Measurements from ENCODE around the gene TRMT61A. TPM values are rescaled to one million over a fixed set of nuclear protein-coding genes. Genes with fewer than 3 reads are reported as not detected.
A peak's percentile ranks its signal among the peaks of the same experiment; 100 is the strongest.

TRMT61A gene
- total and polyA plus RNA-seq, 2 of the 13 experiments (the other 11 are each of a cell fraction or from before 2014, with no cell fraction given), result 6.5 to 13.6 TPM

DNA sequence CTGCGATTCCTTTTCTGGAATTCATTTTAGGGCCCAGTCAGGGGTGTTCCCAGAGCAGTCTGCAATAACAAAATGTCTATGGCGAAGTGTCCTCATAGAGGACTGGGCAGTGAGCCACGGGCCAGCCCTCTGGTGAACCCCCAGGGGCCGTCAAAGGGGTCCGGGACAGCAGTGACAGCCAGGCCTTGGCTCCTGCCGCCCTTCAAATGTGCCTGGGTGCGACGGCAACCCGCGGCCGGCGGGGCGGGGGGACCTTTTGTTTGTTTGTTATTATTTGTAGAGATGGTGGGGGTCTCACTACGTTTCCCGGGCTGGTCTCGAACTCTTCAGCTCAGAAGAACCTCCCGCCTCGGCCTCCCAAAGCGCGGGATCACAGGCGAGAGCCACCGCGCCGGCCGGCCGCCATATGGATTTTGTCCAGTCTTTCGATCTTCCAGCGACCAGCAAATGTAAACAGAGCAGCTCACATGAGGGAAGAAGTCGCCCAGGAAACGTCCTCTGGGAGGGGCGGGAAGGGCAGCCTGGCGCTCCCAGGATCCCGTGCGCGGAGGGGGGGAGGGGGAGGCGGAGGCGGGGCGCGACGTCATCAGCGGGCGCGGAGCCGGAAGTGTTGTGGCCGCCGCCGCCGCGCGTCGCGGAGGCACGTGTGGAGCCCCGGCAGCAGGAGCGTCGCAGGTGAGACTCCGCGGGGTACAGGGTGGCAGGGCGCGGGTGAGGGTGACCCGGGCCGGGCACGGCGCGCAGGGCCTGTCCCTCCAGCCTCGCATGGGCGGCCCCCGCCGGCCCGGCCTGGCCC is at the start of gene TRMT61A (continued):
- TF ChIP-seq ZNF441 (CRISPR knock-in tag; IDR thresholded peaks at IDR 0.05; ENCODE audit: borderline replicate concordance), result peak; percentile 28; the same call in 1 of the 2 replicates
- 0 out of 2 replicates have a peak, but pooled peaks have one; percentile 62 for TF ChIP-seq YEATS2 (CRISPR knock-in tag; IDR thresholded peaks at IDR 0.05; ENCODE audit: borderline replicate concordance)
- no peak; the same call in 1 of the 2 replicates for TF ChIP-seq KDM3A (CRISPR knock-in tag; IDR thresholded peaks at IDR 0.05; ENCODE audit: low read depth)
- no peak for TF ChIP-seq ZNF343 (CRISPR knock-in tag; IDR thresholded peaks at IDR 0.05)
- TF ChIP-seq YEATS4 (CRISPR knock-in tag; IDR thresholded peaks at IDR 0.05; ENCODE audit: borderline replicate concordance), result peak; percentile 77
- TF ChIP-seq, protein P1, sequence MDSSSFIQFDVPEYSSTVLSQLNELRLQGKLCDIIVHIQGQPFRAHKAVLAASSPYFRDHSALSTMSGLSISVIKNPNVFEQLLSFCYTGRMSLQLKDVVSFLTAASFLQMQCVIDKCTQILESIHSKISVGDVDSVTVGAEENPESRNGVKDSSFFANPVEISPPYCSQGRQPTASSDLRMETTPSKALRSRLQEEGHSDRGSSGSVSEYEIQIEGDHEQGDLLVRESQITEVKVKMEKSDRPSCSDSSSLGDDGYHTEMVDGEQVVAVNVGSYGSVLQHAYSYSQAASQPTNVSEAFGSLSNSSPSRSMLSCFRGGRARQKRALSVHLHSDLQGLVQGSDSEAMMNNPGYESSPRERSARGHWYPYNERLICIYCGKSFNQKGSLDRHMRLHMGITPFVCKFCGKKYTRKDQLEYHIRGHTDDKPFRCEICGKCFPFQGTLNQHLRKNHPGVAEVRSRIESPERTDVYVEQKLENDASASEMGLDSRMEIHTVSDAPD (CRISPR knock-in tag; IDR thresholded peaks at IDR 0.05), result 0 out of 2 replicates have a peak, but pooled peaks have one; percentile 31
- TF ChIP-seq RBAK (CRISPR knock-in tag; IDR thresholded peaks at IDR 0.05), result no peak
- TF ChIP-seq HHEX (CRISPR knock-in tag; IDR thresholded peaks at IDR 0.05), result no peak
- no peak for TF ChIP-seq DNMT1 (CRISPR knock-in tag; IDR thresholded peaks at IDR 0.05)
- TF ChIP-seq ZNF484 (CRISPR knock-in tag; IDR thresholded peaks at IDR 0.05; ENCODE audit: borderline replicate concordance, low read depth), result no peak
- no peak; the same call in 1 of the 2 replicates for TF ChIP-seq MIER2 (CRISPR knock-in tag; IDR thresholded peaks at IDR 0.05)
- no peak; the same call in 1 of the 2 replicates for TF ChIP-seq ZNF232 (CRISPR knock-in tag; IDR thresholded peaks at IDR 0.05; ENCODE audit: borderline replicate concordance)
- no peak; the same call in 1 of the 2 replicates for TF ChIP-seq ZSCAN31 (CRISPR knock-in tag; IDR thresholded peaks at IDR 0.05; ENCODE audit: low read depth)
- no peak for TF ChIP-seq ZNF549 (CRISPR knock-in tag; IDR thresholded peaks at IDR 0.05)
- TF ChIP-seq ZNF160 (CRISPR knock-in tag; IDR thresholded peaks at IDR 0.05), result no peak
- no peak for TF ChIP-seq ZNF432 (CRISPR knock-in tag; IDR thresholded peaks at IDR 0.05; ENCODE audit: borderline replicate concordance)
- TF ChIP-seq FOXO1 (CRISPR knock-in tag; IDR thresholded peaks at IDR 0.05), result peak; percentile 50; the same call in 1 of the 2 replicates
- no peak for TF ChIP-seq MTA3 (CRISPR knock-in tag; IDR thresholded peaks at IDR 0.05)
- TF ChIP-seq NR2F1 (CRISPR knock-in tag; IDR thresholded peaks at IDR 0.05), result no peak
- TF ChIP-seq ZBTB38 (CRISPR knock-in tag; IDR thresholded peaks at IDR 0.05), result no peak
- TF ChIP-seq ZNF839 (CRISPR knock-in tag; IDR thresholded peaks at IDR 0.05; ENCODE audit: borderline replicate concordance), result no peak
- TF ChIP-seq BRCA1 (CRISPR knock-in tag; IDR thresholded peaks at IDR 0.05), result 0 out of 2 replicates have a peak, but pooled peaks have one; percentile 40
- TF ChIP-seq DMAP1 (CRISPR knock-in tag; IDR thresholded peaks at IDR 0.05), result peak; percentile 66
- TF ChIP-seq CBX1 (IDR thresholded peaks at IDR 0.05; ENCODE audit: low read depth), result peak; percentile 35
- TF ChIP-seq, protein P2, sequence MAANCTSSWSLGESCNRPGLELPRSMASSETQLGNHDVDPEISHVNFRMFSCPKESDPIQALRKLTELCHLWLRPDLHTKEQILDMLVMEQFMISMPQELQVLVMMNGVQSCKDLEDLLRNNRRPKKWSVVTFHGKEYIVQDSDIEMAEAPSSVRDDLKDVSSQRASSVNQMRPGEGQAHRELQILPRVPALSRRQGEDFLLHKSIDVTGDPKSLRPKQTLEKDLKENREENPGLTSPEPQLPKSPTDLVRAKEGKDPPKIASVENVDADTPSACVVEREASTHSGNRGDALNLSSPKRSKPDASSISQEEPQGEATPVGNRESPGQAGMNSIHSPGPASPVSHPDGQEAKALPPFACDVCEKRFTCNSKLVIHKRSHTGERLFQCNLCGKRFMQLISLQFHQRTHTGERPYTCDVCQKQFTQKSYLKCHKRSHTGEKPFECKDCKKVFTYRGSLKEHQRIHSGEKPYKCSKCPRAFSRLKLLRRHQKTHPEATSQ (CRISPR knock-in tag; IDR thresholded peaks at IDR 0.05; ENCODE audit: borderline replicate concordance), result no peak
- TF ChIP-seq PAF1 (CRISPR knock-in tag; IDR thresholded peaks at IDR 0.05), result no peak
- TF ChIP-seq PAWR (CRISPR knock-in tag; IDR thresholded peaks at IDR 0.05; ENCODE audit: borderline replicate concordance), result no peak
- no peak for TF ChIP-seq JUND (CRISPR knock-in tag; IDR thresholded peaks at IDR 0.05)
